ENCODE measurements around the gene CIRBP. TPM values are rescaled to one million over a fixed set of nuclear protein-coding genes. Genes with fewer than 3 reads are reported as not detected.

Gene CIRBP
- polyA plus RNA-seq, 4 donors: 704 to 940 (median 807) TPM

GRCh38 chr19:1229924-1230782 lies 39.0 kb upstream of the CIRBP start:
- DNase-seq (ENCODE audit: low read depth in 4 of 4, low spot score in 3 of 4): no peak

GRCh38 chr19:1230783-1231489 lies 38.2 kb upstream of the CIRBP start:
- no peak for DNase-seq (ENCODE audit: low read depth in 4 of 4, low spot score in 3 of 4)

- DNase-seq (ENCODE audit: low read depth in 4 of 4, low spot score in 3 of 4): no peak
Observed at GRCh38 chr19:1231729-1232637, 37.1 kb upstream of the CIRBP start.

GRCh38 chr19:1232652-1233072 lies 36.5 kb upstream of the CIRBP start:
- no peak for DNase-seq (ENCODE audit: low read depth in 4 of 4, low spot score in 3 of 4)

- no peak for DNase-seq (ENCODE audit: low read depth in 4 of 4, low spot score in 3 of 4)
Observed at GRCh38 chr19:1233115-1233667, 35.9 kb upstream of the CIRBP start.

- DNase-seq (ENCODE audit: low read depth in 4 of 4, low spot score in 3 of 4): no peak
Observed at GRCh38 chr19:1234051-1234954, 34.8 kb upstream of the CIRBP start.

GRCh38 chr19:1234955-1235380 lies 34.2 kb upstream of the CIRBP start:
- no peak for DNase-seq (ENCODE audit: low read depth in 4 of 4, low spot score in 3 of 4)

GRCh38 chr19:1235625-1236538 lies 33.2 kb upstream of the CIRBP start:
- DNase-seq (ENCODE audit: low read depth in 4 of 4, low spot score in 3 of 4): no peak

- no peak for DNase-seq (ENCODE audit: low read depth in 4 of 4, low spot score in 3 of 4)
Observed at GRCh38 chr19:1236576-1236975, 32.6 kb upstream of the CIRBP start.

GRCh38 chr19:1237027-1237659 lies 32.0 kb upstream of the CIRBP start:
- DNase-seq (ENCODE audit: low read depth in 4 of 4, low spot score in 3 of 4): no peak

- no peak for DNase-seq (ENCODE audit: low read depth in 4 of 4, low spot score in 3 of 4)
Observed at GRCh38 chr19:1237754-1238368, 31.3 kb upstream of the CIRBP start, which contains the start of gene CBARP. CBARP (minus strand) TSS chr19:1238005; CDS start chr19:1236100, 1,905 bp downstream.

GRCh38 chr19:1238369-1239303 lies 30.5 kb upstream of the CIRBP start:
- no peak for DNase-seq (ENCODE audit: low read depth in 4 of 4, low spot score in 3 of 4)

GRCh38 chr19:1239420-1239795 lies 29.7 kb upstream of the CIRBP start:
- DNase-seq (ENCODE audit: low read depth in 4 of 4, low spot score in 3 of 4): no peak

- peak in 1 of 4 donors; percentile 80 for DNase-seq (ENCODE audit: low read depth in 4 of 4, low spot score in 3 of 4)
Observed at GRCh38 chr19:1239796-1240737, 29.1 kb upstream of the CIRBP start.

- DNase-seq (ENCODE audit: low read depth in 4 of 4, low spot score in 3 of 4): no peak
Observed at GRCh38 chr19:1240925-1241324, 28.2 kb upstream of the CIRBP start.

Data from left renal pelvis (tissue), 4 donors.